HCT116 (cell line): ENCODE data around the gene STAB1.

Experiments
- CEBPB ChIP-seq: IDR thresholded peaks from 2 replicates; pipeline ENCODE4 v1.6.1; 2012; ENCODE audit warnings: low read depth
- ELF1 ChIP-seq: IDR thresholded peaks from 2 replicates; pipeline ENCODE4 v1.6.1; 2012; ENCODE audit warnings: low read depth, borderline replicate concordance
- EZH2 ChIP-seq: fragments of 200-600 bp; sonication (generic); IDR thresholded peaks from 2 replicates; pipeline ENCODE4 v1.6.1; 2017; ENCODE audit warnings: antibody characterized with exemption, mixed run types
- EZH2phosphoT487 ChIP-seq: fragments of 200-600 bp; IDR thresholded peaks from 2 replicates; pipeline ENCODE4 v1.6.1; 2018; ENCODE audit warnings: antibody characterized with exemption, borderline replicate concordance
- JUND ChIP-seq: IDR thresholded peaks from 2 replicates; pipeline ENCODE4 v1.6.1; 2012
- MAX ChIP-seq: IDR thresholded peaks from 2 replicates; pipeline ENCODE4 v1.6.1; 2012
- POLR2A ChIP-seq: IDR thresholded peaks from 2 replicates; pipeline ENCODE4 v1.7.0; 2011; ENCODE audit warnings: borderline replicate concordance; ENCODE audit not compliant: insufficient read depth, insufficient read length; ENCODE audit errors: extremely low read depth
- POLR2AphosphoS5 ChIP-seq: IDR thresholded peaks from 2 replicates; pipeline ENCODE4 v1.6.1; 2011; ENCODE audit warnings: mild to moderate bottlenecking, low read depth, low read length, moderate library complexity
- REST ChIP-seq: IDR thresholded peaks from 2 replicates; pipeline ENCODE4 v1.6.1; 2012; ENCODE audit warnings: low read depth
- SRF ChIP-seq: IDR thresholded peaks from 2 replicates; pipeline ENCODE4 v1.6.1; 2012; ENCODE audit warnings: low read depth
- TCF7L2 ChIP-seq: IDR thresholded peaks from 2 replicates; pipeline ENCODE4 v1.7.0; 2011; ENCODE audit warnings: borderline replicate concordance, inconsistent platforms; ENCODE audit not compliant: insufficient read depth, insufficient read length; ENCODE audit errors: extremely low read depth
- YY1 ChIP-seq: IDR thresholded peaks from 2 replicates; pipeline ENCODE4 v1.6.1; 2011; ENCODE audit warnings: low read length, low read depth, moderate library complexity, mild to moderate bottlenecking; ENCODE audit not compliant: insufficient replicate concordance; ENCODE audit errors: extremely low read depth
- ZNF274 ChIP-seq: fragments of 200-500 bp; sonication (Bioruptor generic); IDR thresholded peaks from 2 replicates; pipeline ENCODE4 v1.6.1; 2014; ENCODE audit warnings: mild to moderate bottlenecking, low read depth, low read length, inconsistent platforms
- TF ChIP-seq, protein P1 (sequence below), 3 experiments: fragments of 200-600 bp in 1 of 3; sonication (generic) in 1 of 3; IDR thresholded peaks in 2 of 3; conservative IDR thresholded peaks in 1 of 3; 2 replicates each; pipeline ENCODE4 v1.5.1; 2012 to 2017; ENCODE audit warnings: low read depth in 2 of 3, low read length in 2 of 3, antibody characterized with exemption in 1 of 3, borderline replicate concordance in 1 of 3, control low read depth in 1 of 3, mild to moderate bottlenecking in 1 of 3, mixed read lengths in 1 of 3, mixed run types in 1 of 3, moderate library complexity in 1 of 3; ENCODE audit not compliant: insufficient read depth in 1 of 3

GRCh38 chr3:52495777-52496602 is 852 bp downstream of the STAB1 start:
- TF ChIP-seq MAX, result no peak
- TF ChIP-seq, protein P1, sequence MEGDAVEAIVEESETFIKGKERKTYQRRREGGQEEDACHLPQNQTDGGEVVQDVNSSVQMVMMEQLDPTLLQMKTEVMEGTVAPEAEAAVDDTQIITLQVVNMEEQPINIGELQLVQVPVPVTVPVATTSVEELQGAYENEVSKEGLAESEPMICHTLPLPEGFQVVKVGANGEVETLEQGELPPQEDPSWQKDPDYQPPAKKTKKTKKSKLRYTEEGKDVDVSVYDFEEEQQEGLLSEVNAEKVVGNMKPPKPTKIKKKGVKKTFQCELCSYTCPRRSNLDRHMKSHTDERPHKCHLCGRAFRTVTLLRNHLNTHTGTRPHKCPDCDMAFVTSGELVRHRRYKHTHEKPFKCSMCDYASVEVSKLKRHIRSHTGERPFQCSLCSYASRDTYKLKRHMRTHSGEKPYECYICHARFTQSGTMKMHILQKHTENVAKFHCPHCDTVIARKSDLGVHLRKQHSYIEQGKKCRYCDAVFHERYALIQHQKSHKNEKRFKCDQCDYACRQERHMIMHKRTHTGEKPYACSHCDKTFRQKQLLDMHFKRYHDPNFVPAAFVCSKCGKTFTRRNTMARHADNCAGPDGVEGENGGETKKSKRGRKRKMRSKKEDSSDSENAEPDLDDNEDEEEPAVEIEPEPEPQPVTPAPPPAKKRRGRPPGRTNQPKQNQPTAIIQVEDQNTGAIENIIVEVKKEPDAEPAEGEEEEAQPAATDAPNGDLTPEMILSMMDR (IDR thresholded peaks at IDR 0.05 in 2 of 3, conservative IDR thresholded peaks at IDR 0.05 in 1 of 3; ENCODE audit: borderline replicate concordance in 1 of 3, insufficient read depth in 1 of 3, low read depth in 2 of 3, low read length in 2 of 3), result no peak
- TF ChIP-seq REST, result no peak
- no peak for TF ChIP-seq EZH2
- no peak for TF ChIP-seq POLR2A
- no peak for TF ChIP-seq TCF7L2
- no peak for TF ChIP-seq JUND
- TF ChIP-seq ZNF274, result no peak
- TF ChIP-seq EZH2phosphoT487, result no peak
- TF ChIP-seq POLR2AphosphoS5, result no peak
- no peak for TF ChIP-seq YY1
- TF ChIP-seq CEBPB, result no peak
- TF ChIP-seq SRF, result no peak
- TF ChIP-seq ELF1, result no peak
